ENCODE results near the gene VPS13C.

The VPS13C gene

GRCh38 chr15:62058327-62059028 lies 1.8 kb downstream of the VPS13C start:
- no peak for DNase-seq
- Histone ChIP-seq H3K23ac (ENCODE audit: low read length in 2 of 2) (no peak overlapping the region), H3K27me3 (ENCODE audit: control insufficient read depth in 1 of 2, insufficient read depth in 1 of 2, low read length in 2 of 2) (no peaks in the 10 kb centered on the region), H2BK15ac (ENCODE audit: low read depth, poor library complexity, severe bottlenecking) (no peak overlapping the region), H3K4ac (ENCODE audit: low read depth in 1 of 2, low read length in 2 of 2) (peak overlapping the region in 1 of 2 experiments; percentile 45), H3K14ac (ENCODE audit: low read length in 2 of 2) (no peak overlapping the region), H3K79me1 (replicated peaks; ENCODE audit: low read length, poor library complexity, severe bottlenecking) (peaks cover 9% of the 10 kb centered on the region), H3K18ac (ENCODE audit: low read depth in 1 of 2, low read length in 2 of 2) (no peak overlapping the region), H3K9me3 (ENCODE audit: control insufficient read depth, low read length) (no peaks in the 10 kb centered on the region), H4K8ac (ENCODE audit: low read length) (no peak overlapping the region), H3K4me3 (ENCODE audit: insufficient read depth in 1 of 2, low read depth in 1 of 2, low read length in 2 of 2) (peak overlapping the region in 1 of 2 experiments; percentile 96), H3K27ac (ENCODE audit: low read length, poor library complexity, severe bottlenecking) (no peak overlapping the region), H3K36me3 (ENCODE audit: control insufficient read depth in 1 of 2, insufficient read depth in 2 of 2, low read depth in 1 of 2, low read length in 2 of 2) (no peaks in the 10 kb centered on the region), H2BK5ac (ENCODE audit: low read depth, low read length, poor library complexity, severe bottlenecking) (no peak overlapping the region), H2AK5ac (ENCODE audit: low read length, severe bottlenecking) (no peak overlapping the region), H3K4me1 (ENCODE audit: control insufficient read depth, insufficient read depth, low read depth, low read length) (peaks cover 5% of the 10 kb centered on the region), H4K91ac (ENCODE audit: low read length) (no peak overlapping the region), H2BK120ac (ENCODE audit: low read depth, low read length) (no peak overlapping the region), H3K4me2 (ENCODE audit: low read length, poor library complexity, severe bottlenecking) (peak overlapping the region; percentile 22), H2BK12ac (ENCODE audit: low read length in 2 of 2) (peak overlapping the region in 1 of 2 experiments; percentile 31), H3K9ac (ENCODE audit: low read length) (peak overlapping the region; percentile 88), H2AFZ (ENCODE audit: low read depth, low read length) (no peak overlapping the region)
- 100% methylated on average over 1 of the region's 5 CpGs for WGBS

- Histone ChIP-seq H3K18ac (ENCODE audit: low read depth in 1 of 2, low read length in 2 of 2) (no peak overlapping the region), H2BK120ac (ENCODE audit: low read depth, low read length) (no peak overlapping the region), H4K91ac (ENCODE audit: low read length) (no peak overlapping the region), H3K4me1 (ENCODE audit: control insufficient read depth, insufficient read depth, low read depth, low read length) (peaks cover 5% of the 10 kb centered on the region), H3K9me3 (ENCODE audit: control insufficient read depth, low read length) (no peaks in the 10 kb centered on the region), H3K4me2 (ENCODE audit: low read length, poor library complexity, severe bottlenecking) (no peak overlapping the region), H2BK5ac (ENCODE audit: low read depth, low read length, poor library complexity, severe bottlenecking) (no peak overlapping the region), H2BK15ac (ENCODE audit: low read depth, poor library complexity, severe bottlenecking) (no peak overlapping the region), H3K4ac (ENCODE audit: low read depth in 1 of 2, low read length in 2 of 2) (no peak overlapping the region), H3K27me3 (ENCODE audit: control insufficient read depth in 1 of 2, insufficient read depth in 1 of 2, low read length in 2 of 2) (no peaks in the 10 kb centered on the region), H4K8ac (ENCODE audit: low read length) (no peak overlapping the region), H3K23ac (ENCODE audit: low read length in 2 of 2) (no peak overlapping the region), H3K14ac (ENCODE audit: low read length in 2 of 2) (no peak overlapping the region), H3K9ac (ENCODE audit: low read length) (no peak overlapping the region), H3K4me3 (ENCODE audit: insufficient read depth in 1 of 2, low read depth in 1 of 2, low read length in 2 of 2) (no peak overlapping the region), H3K27ac (ENCODE audit: low read length, poor library complexity, severe bottlenecking) (no peak overlapping the region), H2BK12ac (ENCODE audit: low read length in 2 of 2) (no peak overlapping the region), H2AFZ (ENCODE audit: low read depth, low read length) (no peak overlapping the region), H3K36me3 (ENCODE audit: control insufficient read depth in 1 of 2, insufficient read depth in 2 of 2, low read depth in 1 of 2, low read length in 2 of 2) (no peaks in the 10 kb centered on the region), H2AK5ac (ENCODE audit: low read length, severe bottlenecking) (no peak overlapping the region), H3K79me1 (replicated peaks; ENCODE audit: low read length, poor library complexity, severe bottlenecking) (peaks cover 10% of the 10 kb centered on the region)
- 94% methylated on average over 1 of the region's 4 CpGs for WGBS
- no peak for DNase-seq
Measured at GRCh38 chr15:62057341-62057980, 2.8 kb downstream of the VPS13C start.

DNA sequence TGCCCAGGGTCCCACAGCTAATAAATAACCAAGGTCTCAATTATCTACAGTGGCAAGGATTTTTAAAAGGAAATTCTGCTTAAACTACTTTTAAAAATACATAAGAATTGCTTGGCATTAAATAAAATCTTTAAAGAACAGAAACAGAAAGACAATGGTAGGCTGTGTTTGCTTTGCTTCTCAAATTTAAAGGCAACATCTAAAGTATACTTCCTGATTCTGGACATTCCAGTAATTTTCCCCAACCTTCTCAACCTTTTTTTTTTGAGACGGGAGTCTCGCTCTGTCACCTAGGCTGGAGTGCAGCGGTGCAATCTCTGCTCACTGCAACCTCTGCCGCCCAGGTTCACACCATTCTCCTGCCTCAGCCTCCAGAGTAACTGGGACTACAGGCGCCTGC lies 5.3 kb downstream of the VPS13C start:
- H3K27ac ChIP-seq (ENCODE audit: low read length, poor library complexity, severe bottlenecking): no peak overlapping the region
- peaks cover 4% of the 10 kb centered on the region for H3K4me1 ChIP-seq (ENCODE audit: control insufficient read depth, insufficient read depth, low read depth, low read length)
- peaks cover 19% of the 10 kb centered on the region for H3K79me1 ChIP-seq (replicated peaks; ENCODE audit: low read length, poor library complexity, severe bottlenecking)
- no peaks in the 10 kb centered on the region for H3K36me3 ChIP-seq (ENCODE audit: control insufficient read depth in 1 of 2, insufficient read depth in 2 of 2, low read depth in 1 of 2, low read length in 2 of 2)
- no peak overlapping the region for H3K23ac ChIP-seq (ENCODE audit: low read length in 2 of 2)
- no peak overlapping the region for H2AFZ ChIP-seq (ENCODE audit: low read depth, low read length)
- no peak overlapping the region for H2BK12ac ChIP-seq (ENCODE audit: low read length in 2 of 2)
- H3K27me3 ChIP-seq (ENCODE audit: control insufficient read depth in 1 of 2, insufficient read depth in 1 of 2, low read length in 2 of 2): no peaks in the 10 kb centered on the region
- no peak overlapping the region for H2AK5ac ChIP-seq (ENCODE audit: low read length, severe bottlenecking)
- H3K9me3 ChIP-seq (ENCODE audit: control insufficient read depth, low read length): no peaks in the 10 kb centered on the region
- no peak overlapping the region for H2BK5ac ChIP-seq (ENCODE audit: low read depth, low read length, poor library complexity, severe bottlenecking)
- H3K9ac ChIP-seq (ENCODE audit: low read length): no peak overlapping the region
- no peak overlapping the region for H3K18ac ChIP-seq (ENCODE audit: low read depth in 1 of 2, low read length in 2 of 2)
- no peak for DNase-seq
- no peak overlapping the region for H2BK120ac ChIP-seq (ENCODE audit: low read depth, low read length)
- H4K8ac ChIP-seq (ENCODE audit: low read length): no peak overlapping the region
- H3K4me2 ChIP-seq (ENCODE audit: low read length, poor library complexity, severe bottlenecking): no peak overlapping the region
- no peak overlapping the region for H3K4me3 ChIP-seq (ENCODE audit: insufficient read depth in 1 of 2, low read depth in 1 of 2, low read length in 2 of 2)
- H2BK15ac ChIP-seq (ENCODE audit: low read depth, poor library complexity, severe bottlenecking): no peak overlapping the region
- no peak overlapping the region for H3K4ac ChIP-seq (ENCODE audit: low read depth in 1 of 2, low read length in 2 of 2)
- 89% methylated on average over 4 of the region's 5 CpGs for WGBS
- no peak overlapping the region for H3K14ac ChIP-seq (ENCODE audit: low read length in 2 of 2)
- no peak overlapping the region for H4K91ac ChIP-seq (ENCODE audit: low read length)

- Histone ChIP-seq H3K36me3 (ENCODE audit: control insufficient read depth in 1 of 2, insufficient read depth in 2 of 2, low read depth in 1 of 2, low read length in 2 of 2) (no peaks in the 10 kb centered on the region), H3K23ac (ENCODE audit: low read length in 2 of 2) (no peak overlapping the region), H2AFZ (ENCODE audit: low read depth, low read length) (no peak overlapping the region), H3K9me3 (ENCODE audit: control insufficient read depth, low read length) (no peaks in the 10 kb centered on the region), H3K18ac (ENCODE audit: low read depth in 1 of 2, low read length in 2 of 2) (no peak overlapping the region), H3K4me2 (ENCODE audit: low read length, poor library complexity, severe bottlenecking) (no peak overlapping the region), H3K79me1 (replicated peaks; ENCODE audit: low read length, poor library complexity, severe bottlenecking) (peaks cover 17% of the 10 kb centered on the region), H2BK5ac (ENCODE audit: low read depth, low read length, poor library complexity, severe bottlenecking) (no peak overlapping the region), H3K27ac (ENCODE audit: low read length, poor library complexity, severe bottlenecking) (no peak overlapping the region), H2AK5ac (ENCODE audit: low read length, severe bottlenecking) (no peak overlapping the region), H2BK15ac (ENCODE audit: low read depth, poor library complexity, severe bottlenecking) (no peak overlapping the region), H3K9ac (ENCODE audit: low read length) (no peak overlapping the region), H3K14ac (ENCODE audit: low read length in 2 of 2) (no peak overlapping the region), H3K4me3 (ENCODE audit: insufficient read depth in 1 of 2, low read depth in 1 of 2, low read length in 2 of 2) (no peak overlapping the region), H2BK120ac (ENCODE audit: low read depth, low read length) (no peak overlapping the region), H4K91ac (ENCODE audit: low read length) (no peak overlapping the region), H3K4me1 (ENCODE audit: control insufficient read depth, insufficient read depth, low read depth, low read length) (peaks cover 2% of the 10 kb centered on the region), H3K4ac (ENCODE audit: low read depth in 1 of 2, low read length in 2 of 2) (no peak overlapping the region), H4K8ac (ENCODE audit: low read length) (no peak overlapping the region), H3K27me3 (ENCODE audit: control insufficient read depth in 1 of 2, insufficient read depth in 1 of 2, low read length in 2 of 2) (no peaks in the 10 kb centered on the region), H2BK12ac (ENCODE audit: low read length in 2 of 2) (no peak overlapping the region)
- 92% methylated on average over 5 of the region's 5 CpGs for WGBS
- no peak for DNase-seq
Measured at GRCh38 chr15:62053439-62054085, 6.7 kb downstream of the VPS13C start.
